Spinal cord (tissue), 10 donors: Measurements from ENCODE around the gene SLC39A7. TPM values are rescaled to one million over a fixed set of nuclear protein-coding genes. Genes with fewer than 3 reads are reported as not detected.
A peak's percentile ranks its signal among the peaks of the same experiment; 100 is the strongest.
"Not testable (repeated sequence)": the region's sequence is repeated elsewhere in the genome, so short reads cannot be mapped to it uniquely, and the experiment has no call there.

ENCODE experiments used
- DNase-seq, 6 donors: peaks; one replicate each; pipeline versions ENCODE4 v3.0.0 to v3.0.0-alpha.2; 2013 to 2015; ENCODE audit warnings: low spot score in 6 of 6, low read depth in 4 of 6
- H3K27ac ChIP-seq: one replicate; pipeline ENCODE4 v1.5.1; 2013; ENCODE audit warnings: low read depth, low read length, control low read depth
- H3K27me3 ChIP-seq: one replicate; pipeline ENCODE4 v1.6.1; 2013; ENCODE audit warnings: low read length; ENCODE audit not compliant: control insufficient read depth, insufficient read depth
- H3K36me3 ChIP-seq: one replicate; pipeline ENCODE4 v1.6.1; 2013; ENCODE audit warnings: low read length; ENCODE audit not compliant: control insufficient read depth, insufficient read depth
- H3K4me1 ChIP-seq: one replicate; pipeline ENCODE4 v1.6.1; 2013; ENCODE audit warnings: low read length; ENCODE audit not compliant: control insufficient read depth, insufficient read depth
- H3K4me3 ChIP-seq: one replicate; pipeline ENCODE4 v1.5.1; 2013; ENCODE audit warnings: low read depth, low read length, control low read depth
- H3K9me3 ChIP-seq: one replicate; pipeline ENCODE4 v1.6.1; 2013; ENCODE audit warnings: low read length; ENCODE audit not compliant: control insufficient read depth, insufficient read depth
- WGBS: methylation state at CpG from one replicate; pipeline ENCODE4 v1.1.5; 2013; ENCODE audit warnings: missing lambda C conversion rate; ENCODE audit not compliant: insufficient coverage; 5-methylcytosine and 5-hydroxymethylcytosine counted together
- polyA plus RNA-seq, 2 donors: library from polyadenylated mRNA; unstranded; fragments of 120-200 nt; gene quantifications; one replicate each; pipeline ENCODE4 v1.2.1, GENCODE V29; 2013; ENCODE audit not compliant: insufficient read length in 2 of 2
- total RNA-seq, 2 donors: library from RNA; depleted of rRNA in 1 of 2; stranded (reverse); fragments of 120-200 nt in 1 of 2; fragments of >200 nt in 1 of 2; gene quantifications; one replicate each; pipeline versions ENCODE4 v1.2.3 to v1.2.4, GENCODE V29; 2013 to 2014
- donor health status: healthy.

Gene SLC39A7
- total and polyA plus RNA-seq, 4 donors: 55.0 to 103 (median 87.0) TPM

DNA sequence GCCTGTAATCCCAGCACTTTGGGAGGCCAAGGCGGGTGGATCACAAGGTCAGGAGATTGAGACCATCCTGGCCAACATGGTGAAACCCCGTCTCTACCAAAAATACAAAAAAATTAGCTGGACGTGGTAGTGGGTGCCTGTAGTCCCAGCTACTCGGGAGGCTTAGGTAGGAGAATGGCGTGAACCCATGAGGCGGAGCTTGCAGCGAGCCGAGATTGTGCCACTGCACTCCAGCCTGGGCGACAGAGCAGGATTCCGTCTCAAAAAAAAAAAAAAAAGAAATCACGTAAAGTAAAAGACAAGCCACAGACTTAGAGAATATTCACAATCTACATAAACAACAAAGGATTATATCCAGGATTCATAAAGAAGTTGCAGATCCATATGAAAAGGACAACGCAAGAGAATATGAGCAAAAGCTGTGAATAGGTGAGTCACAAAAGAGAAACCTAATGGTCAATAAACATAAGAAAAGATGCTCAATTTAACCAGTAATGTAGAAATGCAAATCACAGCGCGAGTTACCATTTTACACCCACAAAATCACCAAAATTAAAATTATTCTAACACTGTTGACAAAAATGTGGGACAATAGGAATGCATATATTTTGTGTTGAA is 25.9 kb downstream of the SLC39A7 start:
- H3K4me1 ChIP-seq, H3K4me3 ChIP-seq, H3K9me3 ChIP-seq, H3K27me3 ChIP-seq, H3K27ac ChIP-seq, H3K36me3 ChIP-seq, DNase-seq: not testable (repeated sequence)
- 51% methylated on average over 3 of the region's 14 CpGs for WGBS

DNA sequence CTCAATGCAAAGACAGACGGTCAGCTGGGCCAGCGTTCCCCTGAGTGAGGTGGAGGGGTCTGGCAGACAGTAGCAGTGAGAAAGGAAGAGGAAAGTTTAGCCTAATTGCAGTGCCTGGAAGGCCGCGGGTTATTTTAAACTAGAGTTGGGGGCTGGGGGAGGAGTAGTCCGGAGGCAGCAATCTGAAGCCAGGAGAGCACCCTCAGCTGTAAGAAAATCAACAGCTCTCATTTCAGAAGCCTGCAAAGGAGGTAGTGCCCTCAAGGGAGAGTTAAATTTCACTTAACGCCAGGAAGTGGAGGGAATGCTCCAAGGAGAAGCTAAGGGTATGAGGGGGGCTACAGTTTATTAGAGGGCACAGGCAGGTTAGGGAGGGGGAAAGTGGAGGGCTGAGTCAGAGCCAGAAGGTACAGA is 34.6 kb downstream of the SLC39A7 start:
- no peak overlapping the region for H3K27ac ChIP-seq
- DNase-seq: peak in 1 of 6 donors; percentile 47
- no peaks in the 10 kb centered on the region for H3K36me3 ChIP-seq
- H3K27me3 ChIP-seq: peaks cover 7% of the 10 kb centered on the region
- H3K9me3 ChIP-seq: no peaks in the 10 kb centered on the region
- no peak overlapping the region for H3K4me3 ChIP-seq
- H3K4me1 ChIP-seq: no peaks in the 10 kb centered on the region
- WGBS: 8% methylated on average over 5 of the region's 6 CpGs

DNA sequence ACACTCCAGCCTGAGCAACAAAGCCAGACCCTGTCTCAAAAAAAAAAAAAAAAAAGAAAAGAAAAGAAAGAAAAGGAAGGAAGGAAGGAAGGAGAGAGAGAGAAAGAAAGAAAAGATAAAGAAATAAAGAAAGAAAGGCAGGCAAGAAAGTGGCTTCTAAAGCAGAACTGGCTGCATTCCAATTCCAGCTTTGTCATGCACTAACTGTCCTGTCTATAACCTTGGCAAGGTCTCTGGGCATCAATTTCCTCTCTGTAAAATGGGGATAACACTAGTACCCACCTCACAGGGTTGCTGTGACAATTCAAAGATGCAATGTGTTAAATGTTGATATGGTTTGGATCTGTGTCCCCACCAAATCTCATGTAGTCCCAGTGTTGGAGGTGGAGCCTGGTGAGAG is 35.7 kb downstream of the SLC39A7 start:
- Histone ChIP-seq H3K36me3 (no peaks in the 10 kb centered on the region), H3K4me1 (no peaks in the 10 kb centered on the region), H3K9me3 (no peaks in the 10 kb centered on the region), H3K27me3 (peaks cover 9% of the 10 kb centered on the region), H3K4me3 (no peak overlapping the region), H3K27ac (no peak overlapping the region)
- DNase-seq: no peak

DNA sequence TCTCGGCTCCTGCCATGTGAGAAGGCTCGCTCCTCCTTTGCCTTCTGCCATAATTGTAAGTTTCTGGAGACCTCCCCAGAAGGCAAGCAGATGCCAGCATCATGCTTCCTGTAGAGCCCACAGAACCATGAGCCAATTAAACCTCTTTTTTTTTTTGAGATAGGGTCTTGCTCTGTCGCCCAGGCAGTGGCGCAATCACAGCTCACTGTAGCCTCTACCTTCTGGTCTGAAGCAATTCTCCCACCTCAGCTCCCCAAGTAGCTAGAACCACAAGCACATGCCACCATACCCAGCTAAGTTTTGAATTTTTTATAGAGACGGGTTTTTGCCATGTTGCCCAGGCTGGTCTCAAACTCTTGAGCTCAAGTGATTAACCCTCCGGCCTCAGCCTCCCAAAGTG is 36.2 kb downstream of the SLC39A7 start:
- Histone ChIP-seq H3K27me3 (peaks cover 9% of the 10 kb centered on the region), H3K4me3 (no peak overlapping the region), H3K36me3 (no peaks in the 10 kb centered on the region), H3K4me1 (no peaks in the 10 kb centered on the region), H3K9me3 (no peaks in the 10 kb centered on the region), H3K27ac (no peak overlapping the region)
- WGBS: 82% methylated on average over 6 of the region's 6 CpGs
- no peak for DNase-seq

DNA sequence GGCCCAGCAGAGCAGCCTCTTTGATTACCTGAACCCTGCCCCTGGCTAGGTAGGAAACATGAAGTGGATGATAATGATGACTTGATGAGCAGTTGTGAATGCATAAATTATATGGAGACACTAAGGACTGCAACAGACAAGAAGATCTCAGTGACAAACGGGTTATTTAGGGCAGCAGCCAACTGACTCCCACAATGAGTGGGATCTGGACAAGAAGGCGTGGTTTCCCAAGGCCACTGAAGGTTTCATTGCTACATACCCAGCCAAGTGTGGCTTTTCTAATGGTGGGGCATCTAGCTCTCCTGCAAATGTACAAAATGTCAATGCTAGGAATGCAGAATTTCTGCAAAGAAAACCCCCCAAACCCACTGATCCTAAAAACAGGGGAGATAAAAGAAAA is 37.1 kb downstream of the SLC39A7 start:
- Histone ChIP-seq H3K4me1 (no peaks in the 10 kb centered on the region), H3K27ac (no peak overlapping the region), H3K9me3 (no peaks in the 10 kb centered on the region), H3K27me3 (peaks cover 9% of the 10 kb centered on the region), H3K4me3 (no peak overlapping the region), H3K36me3 (no peaks in the 10 kb centered on the region)
- WGBS: 63% methylated on average over 2 of the region's 2 CpGs
- DNase-seq: no peak

DNA sequence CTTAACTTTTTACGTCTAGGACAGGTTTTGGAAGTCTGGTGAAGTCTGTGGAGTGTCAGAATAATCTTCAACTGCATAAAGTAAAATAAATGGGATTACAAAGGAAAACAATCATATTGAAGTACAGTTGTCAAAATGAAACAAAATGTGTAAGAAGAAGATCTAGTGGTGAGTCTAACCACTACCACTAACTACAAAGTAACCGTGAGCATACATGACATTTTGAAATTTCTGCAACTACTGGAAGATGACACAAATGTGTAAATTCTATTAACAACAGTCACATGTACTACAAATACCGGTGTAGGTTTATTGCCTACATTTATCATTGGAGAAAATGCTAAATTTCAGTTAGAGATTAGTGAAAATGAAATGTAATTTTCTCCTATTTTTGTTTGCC is 41.3 kb downstream of the SLC39A7 start:
- Histone ChIP-seq H3K9me3 (no peaks in the 10 kb centered on the region), H3K4me3 (no peak overlapping the region), H3K27ac (no peak overlapping the region), H3K4me1 (no peaks in the 10 kb centered on the region), H3K27me3 (peaks cover 4% of the 10 kb centered on the region), H3K36me3 (no peaks in the 10 kb centered on the region)
- WGBS: no CpG with 5 or more reads among the region's 3 CpGs
- DNase-seq: no peak

DNA sequence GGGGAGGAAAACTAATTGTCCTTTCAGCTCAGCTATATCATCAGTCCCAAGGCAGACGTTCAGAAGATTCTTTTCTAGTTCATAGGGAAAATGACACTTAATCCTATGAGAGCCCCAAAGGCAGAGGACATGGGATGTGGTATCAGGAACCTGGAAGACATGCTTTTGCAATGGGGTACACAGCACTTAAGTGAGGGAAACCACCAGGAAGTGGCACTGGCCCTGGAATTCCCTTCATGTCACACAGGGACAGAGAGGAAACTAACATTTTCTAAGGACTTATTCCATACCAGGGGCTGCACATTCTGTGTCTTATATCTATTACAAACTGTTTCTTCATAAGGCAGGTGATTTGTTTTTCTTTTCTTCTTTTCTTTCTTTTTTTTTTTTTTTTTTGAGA is 42.8 kb downstream of the SLC39A7 start:
- no CpG with 5 or more reads among the region's 1 CpG for WGBS
- Histone ChIP-seq H3K4me1 (peaks cover 3% of the 10 kb centered on the region), H3K9me3 (no peaks in the 10 kb centered on the region), H3K27me3 (peaks cover 4% of the 10 kb centered on the region), H3K36me3 (no peaks in the 10 kb centered on the region), H3K27ac (no peak overlapping the region), H3K4me3 (no peak overlapping the region)
- DNase-seq: no peak

DNA sequence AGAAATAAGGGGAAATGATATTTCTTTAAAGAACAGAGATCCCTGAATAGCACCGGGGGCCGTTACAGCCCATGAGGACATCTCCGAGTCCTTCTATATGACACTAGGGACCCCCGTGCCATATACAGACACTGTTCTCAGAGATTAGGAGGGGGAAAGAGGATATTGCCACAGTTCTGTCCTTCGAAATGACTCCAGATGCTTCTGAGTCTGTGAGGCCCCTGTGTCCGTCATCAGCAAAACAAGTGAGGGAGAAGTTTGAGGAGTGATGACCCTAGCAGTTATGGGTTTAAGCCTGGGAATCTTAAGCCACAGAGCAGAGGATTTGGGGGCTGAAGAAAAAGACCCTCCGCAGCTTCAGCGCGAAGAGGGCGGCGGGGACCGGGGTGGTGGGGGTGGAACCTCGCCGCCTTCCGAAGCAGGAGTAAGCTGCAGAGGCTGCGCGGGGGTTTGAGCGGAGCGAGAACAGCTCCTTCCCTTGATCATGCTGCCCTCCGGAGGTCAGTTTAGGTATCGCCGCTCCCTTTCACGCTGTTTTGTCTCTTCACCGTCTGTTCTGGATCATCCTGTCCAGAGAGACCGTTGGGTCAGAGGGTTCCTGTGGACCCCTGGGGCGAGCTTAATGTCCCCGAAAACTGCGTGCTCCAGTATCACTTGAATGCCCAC is 47.4 kb downstream of the SLC39A7 start:
- no peaks in the 10 kb centered on the region for H3K9me3 ChIP-seq
- peak overlapping the region; percentile 83 for H3K4me3 ChIP-seq
- H3K27ac ChIP-seq: peak overlapping the region; percentile 88
- DNase-seq: peak; percentile 72 to 95 (median 86)
- H3K4me1 ChIP-seq: peaks cover 19% of the 10 kb centered on the region
- WGBS: under 1% methylated on average over 24 of the region's 28 CpGs
- H3K27me3 ChIP-seq: no peaks in the 10 kb centered on the region
- peaks cover 16% of the 10 kb centered on the region for H3K36me3 ChIP-seq

DNA sequence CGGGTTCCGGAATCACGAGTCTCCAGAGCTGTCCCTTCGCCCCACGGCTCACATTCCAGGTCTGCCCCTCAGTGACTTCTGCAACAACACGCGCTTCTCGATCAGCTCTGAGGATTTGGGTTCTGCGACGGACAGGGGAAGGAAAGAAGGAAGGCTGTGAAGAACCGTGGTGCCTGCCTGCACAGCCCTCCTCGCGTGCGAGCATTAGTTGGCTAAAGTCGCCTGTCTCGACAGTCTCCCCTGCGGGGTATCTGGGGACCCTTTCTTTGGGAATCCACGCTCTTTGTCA is 47.9 kb downstream of the SLC39A7 start:
- peak overlapping the region; percentile 83 for H3K4me3 ChIP-seq
- no peaks in the 10 kb centered on the region for H3K27me3 ChIP-seq
- H3K27ac ChIP-seq: peak overlapping the region; percentile 88
- H3K4me1 ChIP-seq: peaks cover 19% of the 10 kb centered on the region
- H3K9me3 ChIP-seq: no peaks in the 10 kb centered on the region
- under 1% methylated on average over 18 of the region's 18 CpGs for whole genome bisulfite sequencing
- H3K36me3 ChIP-seq: peaks cover 18% of the 10 kb centered on the region
- DNase-seq: peak in 2 of 6 donors; percentile 19 to 30
